PFSK-1 (cell line): ENCODE measurements around the gene USP32.

Source experiments
- POLR2AphosphoS5 ChIP-seq: IDR thresholded peaks from 2 replicates; pipeline ENCODE4 v1.6.1; 2012; ENCODE audit warnings: low read depth, mild to moderate bottlenecking, control low read depth, low read length, moderate library complexity
- SIN3A ChIP-seq: IDR thresholded peaks from 2 replicates; pipeline ENCODE4 v1.6.1; 2012; ENCODE audit warnings: mild to moderate bottlenecking, low read length, moderate library complexity, borderline replicate concordance; ENCODE audit not compliant: insufficient read depth
- TAF1 ChIP-seq: IDR thresholded peaks from 2 replicates; pipeline ENCODE4 v1.6.1; 2012; ENCODE audit warnings: low read length, control low read depth, borderline replicate concordance; ENCODE audit not compliant: insufficient read depth
- TF ChIP-seq, protein P1 (sequence below), 2 experiments: IDR thresholded peaks; 2 replicates each; pipeline versions ENCODE4 v1.6.1 to v1.8.0; 2011 to 2012; ENCODE audit warnings: low read depth in 2 of 2, low read length in 2 of 2, control low read depth in 1 of 2, inconsistent platforms in 1 of 2, mild to moderate bottlenecking in 1 of 2, moderate library complexity in 1 of 2; ENCODE audit not compliant: insufficient read depth in 1 of 2

GRCh38 chr17:60148373-60148772, 243.6 kb downstream of the USP32 start:
- TF ChIP-seq POLR2AphosphoS5 (no peak), TAF1 (no peak), SIN3A (no peak)
- TF ChIP-seq, protein P1, sequence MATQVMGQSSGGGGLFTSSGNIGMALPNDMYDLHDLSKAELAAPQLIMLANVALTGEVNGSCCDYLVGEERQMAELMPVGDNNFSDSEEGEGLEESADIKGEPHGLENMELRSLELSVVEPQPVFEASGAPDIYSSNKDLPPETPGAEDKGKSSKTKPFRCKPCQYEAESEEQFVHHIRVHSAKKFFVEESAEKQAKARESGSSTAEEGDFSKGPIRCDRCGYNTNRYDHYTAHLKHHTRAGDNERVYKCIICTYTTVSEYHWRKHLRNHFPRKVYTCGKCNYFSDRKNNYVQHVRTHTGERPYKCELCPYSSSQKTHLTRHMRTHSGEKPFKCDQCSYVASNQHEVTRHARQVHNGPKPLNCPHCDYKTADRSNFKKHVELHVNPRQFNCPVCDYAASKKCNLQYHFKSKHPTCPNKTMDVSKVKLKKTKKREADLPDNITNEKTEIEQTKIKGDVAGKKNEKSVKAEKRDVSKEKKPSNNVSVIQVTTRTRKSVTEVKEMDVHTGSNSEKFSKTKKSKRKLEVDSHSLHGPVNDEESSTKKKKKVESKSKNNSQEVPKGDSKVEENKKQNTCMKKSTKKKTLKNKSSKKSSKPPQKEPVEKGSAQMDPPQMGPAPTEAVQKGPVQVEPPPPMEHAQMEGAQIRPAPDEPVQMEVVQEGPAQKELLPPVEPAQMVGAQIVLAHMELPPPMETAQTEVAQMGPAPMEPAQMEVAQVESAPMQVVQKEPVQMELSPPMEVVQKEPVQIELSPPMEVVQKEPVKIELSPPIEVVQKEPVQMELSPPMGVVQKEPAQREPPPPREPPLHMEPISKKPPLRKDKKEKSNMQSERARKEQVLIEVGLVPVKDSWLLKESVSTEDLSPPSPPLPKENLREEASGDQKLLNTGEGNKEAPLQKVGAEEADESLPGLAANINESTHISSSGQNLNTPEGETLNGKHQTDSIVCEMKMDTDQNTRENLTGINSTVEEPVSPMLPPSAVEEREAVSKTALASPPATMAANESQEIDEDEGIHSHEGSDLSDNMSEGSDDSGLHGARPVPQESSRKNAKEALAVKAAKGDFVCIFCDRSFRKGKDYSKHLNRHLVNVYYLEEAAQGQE (IDR thresholded peaks at IDR 0.05; ENCODE audit: insufficient read depth in 1 of 2, low read depth in 2 of 2, low read length in 2 of 2), result no peak
